Inflammatory macrophage (primary cell): ENCODE measurements around the gene TSPAN18.
A peak's percentile ranks its signal among the peaks of the same experiment; 100 is the strongest.

Source experiments
- DNase-seq, 2 donors: peaks; one replicate each; pipeline ENCODE4 v3.0.0-alpha.2; 2020 to 2022

Gene TSPAN18

GRCh38 chr11:44825058-44825785 is 98.5 kb downstream of the TSPAN18 start:
- no peak for DNase-seq

GRCh38 chr11:44826922-44827643 is 100.3 kb downstream of the TSPAN18 start:
- DNase-seq: no peak

GRCh38 chr11:44828296-44828695 is 101.5 kb downstream of the TSPAN18 start:
- no peak for DNase-seq

- peak; percentile 61 to 84 for DNase-seq
Measured at GRCh38 chr11:44829838-44830237, 103.1 kb downstream of the TSPAN18 start.

- DNase-seq: peak in 1 of 2 donors; percentile 8
Measured at GRCh38 chr11:44831605-44832394, 105.0 kb downstream of the TSPAN18 start.

GRCh38 chr11:44832452-44832851 is 105.7 kb downstream of the TSPAN18 start:
- DNase-seq: no peak

GRCh38 chr11:44833221-44833876 is 106.6 kb downstream of the TSPAN18 start:
- no peak for DNase-seq

GRCh38 chr11:44833877-44834452 is 107.2 kb downstream of the TSPAN18 start:
- no peak for DNase-seq

- no peak for DNase-seq
Measured at GRCh38 chr11:44834846-44835245, 108.1 kb downstream of the TSPAN18 start.

- DNase-seq: no peak
Measured at GRCh38 chr11:44835296-44835695, 108.5 kb downstream of the TSPAN18 start.

GRCh38 chr11:44835938-44836337 is 109.2 kb downstream of the TSPAN18 start:
- no peak for DNase-seq

GRCh38 chr11:44837661-44838060 is 110.9 kb downstream of the TSPAN18 start:
- no peak for DNase-seq

GRCh38 chr11:44839458-44840084 is 112.8 kb downstream of the TSPAN18 start:
- no peak for DNase-seq

- no peak for DNase-seq
Measured at GRCh38 chr11:44840085-44840478, 113.3 kb downstream of the TSPAN18 start.

- DNase-seq: no peak
Measured at GRCh38 chr11:44840521-44841251, 113.9 kb downstream of the TSPAN18 start.

GRCh38 chr11:44842220-44842619 is 115.5 kb downstream of the TSPAN18 start:
- DNase-seq: no peak

- DNase-seq: no peak
Measured at GRCh38 chr11:44846852-44847251, 120.1 kb downstream of the TSPAN18 start.

- no peak for DNase-seq
Measured at GRCh38 chr11:44847316-44847715, 120.6 kb downstream of the TSPAN18 start.

- no peak for DNase-seq
Measured at GRCh38 chr11:44848203-44848962, 121.6 kb downstream of the TSPAN18 start.

GRCh38 chr11:44848963-44849350 is 122.2 kb downstream of the TSPAN18 start:
- DNase-seq: no peak
